Measurements from ENCODE around the gene HECW1. TPM values are rescaled to one million over a fixed set of nuclear protein-coding genes. Genes with fewer than 3 reads are reported as not detected.

Gene HECW1
- total RNA-seq, 1 donor, result 2.9 TPM

- Histone ChIP-seq H3K36me3 (ENCODE audit: insufficient read depth, low read length) (no peaks in the 10 kb centered on the region), H3K79me2 (ENCODE audit: insufficient read depth, low read length) (no peaks in the 10 kb centered on the region), H3K27ac (ENCODE audit: low read depth, low read length) (no peak overlapping the region), H3K27me3 (ENCODE audit: insufficient read depth, low read length) (no peaks in the 10 kb centered on the region), H2AFZ (ENCODE audit: low read length) (no peak overlapping the region), H4K20me1 (ENCODE audit: insufficient read depth, low read length) (no peaks in the 10 kb centered on the region), H3K4me1 (ENCODE audit: insufficient read depth, low read length) (no peaks in the 10 kb centered on the region), H3K4me3 (ENCODE audit: insufficient read depth, low read length) (no peak overlapping the region), H3K9me3 (ENCODE audit: low read depth, low read length) (no peaks in the 10 kb centered on the region), H3K4me2 (ENCODE audit: insufficient read depth, low read length) (no peak overlapping the region)
- TF ChIP-seq CTCF (IDR thresholded peaks at IDR 0.05; ENCODE audit: extremely low read depth, low read depth, low read length), result no peak
- no peak for DNase-seq (ENCODE audit: insufficient read length, low spot score, missing footprints)
Measured at GRCh38 chr7:43276547-43276946, 164.1 kb downstream of the HECW1 start.

- Histone ChIP-seq H3K4me3 (ENCODE audit: insufficient read depth, low read length) (no peak overlapping the region), H3K27ac (ENCODE audit: low read depth, low read length) (no peak overlapping the region), H3K9me3 (ENCODE audit: low read depth, low read length) (no peaks in the 10 kb centered on the region), H3K4me1 (ENCODE audit: insufficient read depth, low read length) (no peaks in the 10 kb centered on the region), H3K79me2 (ENCODE audit: insufficient read depth, low read length) (no peaks in the 10 kb centered on the region), H3K27me3 (ENCODE audit: insufficient read depth, low read length) (no peaks in the 10 kb centered on the region), H3K4me2 (ENCODE audit: insufficient read depth, low read length) (no peak overlapping the region), H2AFZ (ENCODE audit: low read length) (no peak overlapping the region), H4K20me1 (ENCODE audit: insufficient read depth, low read length) (no peaks in the 10 kb centered on the region), H3K36me3 (ENCODE audit: insufficient read depth, low read length) (no peaks in the 10 kb centered on the region)
- no peak for DNase-seq (ENCODE audit: insufficient read length, low spot score, missing footprints)
- TF ChIP-seq CTCF (IDR thresholded peaks at IDR 0.05; ENCODE audit: extremely low read depth, low read depth, low read length), result no peak
Measured at GRCh38 chr7:43278088-43278644, 165.7 kb downstream of the HECW1 start.

- no peak for TF ChIP-seq CTCF (IDR thresholded peaks at IDR 0.05; ENCODE audit: extremely low read depth, low read depth, low read length)
Measured at GRCh38 chr7:43281268-43281667, 168.8 kb downstream of the HECW1 start.

GRCh38 chr7:43283706-43284105, 171.3 kb downstream of the HECW1 start:
- H3K79me2 ChIP-seq (ENCODE audit: insufficient read depth, low read length), result no peaks in the 10 kb centered on the region
- H3K27me3 ChIP-seq (ENCODE audit: insufficient read depth, low read length), result no peaks in the 10 kb centered on the region
- no peaks in the 10 kb centered on the region for H4K20me1 ChIP-seq (ENCODE audit: insufficient read depth, low read length)
- no peak for DNase-seq (ENCODE audit: insufficient read length, low spot score, missing footprints)
- no peak overlapping the region for H2AFZ ChIP-seq (ENCODE audit: low read length)
- H3K36me3 ChIP-seq (ENCODE audit: insufficient read depth, low read length), result no peaks in the 10 kb centered on the region
- no peak overlapping the region for H3K4me2 ChIP-seq (ENCODE audit: insufficient read depth, low read length)
- no peak overlapping the region for H3K27ac ChIP-seq (ENCODE audit: low read depth, low read length)
- no peak for TF ChIP-seq CTCF (IDR thresholded peaks at IDR 0.05; ENCODE audit: extremely low read depth, low read depth, low read length)
- H3K4me1 ChIP-seq (ENCODE audit: insufficient read depth, low read length), result no peaks in the 10 kb centered on the region
- H3K4me3 ChIP-seq (ENCODE audit: insufficient read depth, low read length), result no peak overlapping the region
- no peaks in the 10 kb centered on the region for H3K9me3 ChIP-seq (ENCODE audit: low read depth, low read length)

More at GRCh38 chr7:43281268-43281667, 168.8 kb downstream of the HECW1 start:
- Histone ChIP-seq H3K4me3 (ENCODE audit: insufficient read depth, low read length) (no peak overlapping the region), H3K27ac (ENCODE audit: low read depth, low read length) (no peak overlapping the region), H3K27me3 (ENCODE audit: insufficient read depth, low read length) (no peaks in the 10 kb centered on the region), H4K20me1 (ENCODE audit: insufficient read depth, low read length) (no peaks in the 10 kb centered on the region), H3K9me3 (ENCODE audit: low read depth, low read length) (no peaks in the 10 kb centered on the region), H3K36me3 (ENCODE audit: insufficient read depth, low read length) (no peaks in the 10 kb centered on the region), H2AFZ (ENCODE audit: low read length) (no peak overlapping the region), H3K4me1 (ENCODE audit: insufficient read depth, low read length) (no peaks in the 10 kb centered on the region), H3K4me2 (ENCODE audit: insufficient read depth, low read length) (no peak overlapping the region), H3K79me2 (ENCODE audit: insufficient read depth, low read length) (no peaks in the 10 kb centered on the region)
- no peak for DNase-seq (ENCODE audit: insufficient read length, low spot score, missing footprints)
